ENCODE results near the gene CCT7.

DNA sequence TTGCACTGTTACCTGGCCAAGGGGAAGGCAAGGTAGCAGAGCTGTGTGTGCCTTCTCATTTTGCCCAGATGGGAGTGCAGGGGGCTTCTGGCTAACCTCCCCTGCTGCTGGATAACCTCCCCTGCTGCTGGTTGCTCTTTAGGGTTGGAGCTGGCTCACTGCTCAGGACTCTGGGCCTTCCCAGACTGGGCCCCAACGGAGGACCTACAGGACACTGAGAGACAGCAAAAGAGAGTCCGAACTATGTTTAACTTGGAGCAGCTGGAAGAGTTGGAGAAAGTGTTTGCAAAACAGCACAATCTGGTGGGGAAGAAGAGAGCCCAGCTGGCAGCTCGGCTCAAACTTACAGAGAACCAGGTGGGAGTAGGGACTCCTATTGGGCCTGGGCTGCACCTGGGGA, 25.9 kb upstream of the CCT7 start:
- TF ChIP-seq, protein P1, sequence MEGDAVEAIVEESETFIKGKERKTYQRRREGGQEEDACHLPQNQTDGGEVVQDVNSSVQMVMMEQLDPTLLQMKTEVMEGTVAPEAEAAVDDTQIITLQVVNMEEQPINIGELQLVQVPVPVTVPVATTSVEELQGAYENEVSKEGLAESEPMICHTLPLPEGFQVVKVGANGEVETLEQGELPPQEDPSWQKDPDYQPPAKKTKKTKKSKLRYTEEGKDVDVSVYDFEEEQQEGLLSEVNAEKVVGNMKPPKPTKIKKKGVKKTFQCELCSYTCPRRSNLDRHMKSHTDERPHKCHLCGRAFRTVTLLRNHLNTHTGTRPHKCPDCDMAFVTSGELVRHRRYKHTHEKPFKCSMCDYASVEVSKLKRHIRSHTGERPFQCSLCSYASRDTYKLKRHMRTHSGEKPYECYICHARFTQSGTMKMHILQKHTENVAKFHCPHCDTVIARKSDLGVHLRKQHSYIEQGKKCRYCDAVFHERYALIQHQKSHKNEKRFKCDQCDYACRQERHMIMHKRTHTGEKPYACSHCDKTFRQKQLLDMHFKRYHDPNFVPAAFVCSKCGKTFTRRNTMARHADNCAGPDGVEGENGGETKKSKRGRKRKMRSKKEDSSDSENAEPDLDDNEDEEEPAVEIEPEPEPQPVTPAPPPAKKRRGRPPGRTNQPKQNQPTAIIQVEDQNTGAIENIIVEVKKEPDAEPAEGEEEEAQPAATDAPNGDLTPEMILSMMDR (conservative IDR thresholded peaks at IDR 0.05; ENCODE audit: low read depth, low read length), result no peak
- TF ChIP-seq EZH2 (IDR thresholded peaks at IDR 0.05; ENCODE audit: low read length, unreplicated experiment), result no peak

Data from PC-3 (cell line).